Brain microvascular endothelial cell (primary cell): ENCODE results near the gene SGIP1.

Source experiments
- DNase-seq: peaks from one replicate; pipeline ENCODE4 v3.0.0-alpha.2; 2020
- H3K27ac ChIP-seq: fragments of 250-450 bp; sonication (Bioruptor Pico); 2 replicates; pipeline ENCODE4 v1.5.1; 2020; ENCODE audit warnings: mild to moderate bottlenecking, moderate library complexity
- H3K27me3 ChIP-seq: fragments of 250-450 bp; sonication (Bioruptor Pico); replicated peaks from 2 replicates; pipeline ENCODE4 v1.5.1; 2020; ENCODE audit warnings: mild to moderate bottlenecking
- H3K36me3 ChIP-seq: fragments of 250-450 bp; sonication (Bioruptor Pico); replicated peaks from 2 replicates; pipeline ENCODE4 v1.5.1; 2020; ENCODE audit warnings: mild to moderate bottlenecking
- H3K4me3 ChIP-seq: 2 replicates; pipeline ENCODE4 v1.5.1; 2011; ENCODE audit warnings: low read depth, mild to moderate bottlenecking, control low read depth, low read length, moderate library complexity
- in situ Hi-C: cut with HindIII; loops from 2 replicates; pipeline ENCODE4 v1.10.0; 2017; ENCODE audit warnings: low sequenced_read_pairs, low pct_ligation_motif_present
- TF ChIP-seq, protein P1 (sequence below): IDR thresholded peaks from 2 replicates; pipeline ENCODE4 v1.5.1; 2011; ENCODE audit warnings: low read depth, mild to moderate bottlenecking, moderate library complexity, low read length, control low read depth, inconsistent platforms; ENCODE audit errors: missing control alignments

SGIP1 gene

DNA sequence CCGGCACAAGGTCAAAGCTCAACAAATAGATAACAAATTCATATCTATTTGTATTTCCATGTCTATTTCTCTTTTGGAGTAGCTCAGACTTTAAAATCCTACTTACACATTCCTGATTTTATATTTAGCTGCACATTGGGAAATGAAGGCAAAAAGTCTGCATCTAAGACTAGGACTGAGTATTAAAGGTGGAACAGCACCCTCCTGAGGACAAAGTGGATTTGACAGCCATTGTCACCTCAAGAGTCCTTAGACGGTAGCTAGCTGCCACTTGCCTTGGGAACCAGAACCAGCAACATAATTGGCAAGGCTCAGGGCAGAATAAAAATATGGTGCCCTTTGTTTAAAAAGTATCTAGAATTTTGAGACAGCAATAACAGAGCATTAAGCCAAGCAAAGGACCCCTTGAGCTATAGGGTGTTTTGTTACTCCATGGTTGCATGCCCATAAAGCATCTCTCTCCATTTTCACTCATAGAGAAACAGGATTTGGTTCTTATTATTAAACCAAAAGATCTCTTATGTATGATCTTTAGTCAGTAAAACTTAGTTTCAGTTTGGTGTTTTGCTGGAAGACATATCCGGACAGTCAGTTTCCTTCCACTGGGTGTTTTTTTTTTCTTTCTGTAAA is 30.0 kb upstream of the SGIP1 start:
- TF ChIP-seq, protein P1, sequence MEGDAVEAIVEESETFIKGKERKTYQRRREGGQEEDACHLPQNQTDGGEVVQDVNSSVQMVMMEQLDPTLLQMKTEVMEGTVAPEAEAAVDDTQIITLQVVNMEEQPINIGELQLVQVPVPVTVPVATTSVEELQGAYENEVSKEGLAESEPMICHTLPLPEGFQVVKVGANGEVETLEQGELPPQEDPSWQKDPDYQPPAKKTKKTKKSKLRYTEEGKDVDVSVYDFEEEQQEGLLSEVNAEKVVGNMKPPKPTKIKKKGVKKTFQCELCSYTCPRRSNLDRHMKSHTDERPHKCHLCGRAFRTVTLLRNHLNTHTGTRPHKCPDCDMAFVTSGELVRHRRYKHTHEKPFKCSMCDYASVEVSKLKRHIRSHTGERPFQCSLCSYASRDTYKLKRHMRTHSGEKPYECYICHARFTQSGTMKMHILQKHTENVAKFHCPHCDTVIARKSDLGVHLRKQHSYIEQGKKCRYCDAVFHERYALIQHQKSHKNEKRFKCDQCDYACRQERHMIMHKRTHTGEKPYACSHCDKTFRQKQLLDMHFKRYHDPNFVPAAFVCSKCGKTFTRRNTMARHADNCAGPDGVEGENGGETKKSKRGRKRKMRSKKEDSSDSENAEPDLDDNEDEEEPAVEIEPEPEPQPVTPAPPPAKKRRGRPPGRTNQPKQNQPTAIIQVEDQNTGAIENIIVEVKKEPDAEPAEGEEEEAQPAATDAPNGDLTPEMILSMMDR = peak; percentile 82
- Histone ChIP-seq H3K27me3 (no peaks in the 10 kb centered on the region), H3K36me3 (no peaks in the 10 kb centered on the region), H3K4me3 (no peak overlapping the region), H3K27ac (no peak overlapping the region)
- peak; percentile 82 for DNase-seq
- in situ Hi-C loops = no loop called here

DNA sequence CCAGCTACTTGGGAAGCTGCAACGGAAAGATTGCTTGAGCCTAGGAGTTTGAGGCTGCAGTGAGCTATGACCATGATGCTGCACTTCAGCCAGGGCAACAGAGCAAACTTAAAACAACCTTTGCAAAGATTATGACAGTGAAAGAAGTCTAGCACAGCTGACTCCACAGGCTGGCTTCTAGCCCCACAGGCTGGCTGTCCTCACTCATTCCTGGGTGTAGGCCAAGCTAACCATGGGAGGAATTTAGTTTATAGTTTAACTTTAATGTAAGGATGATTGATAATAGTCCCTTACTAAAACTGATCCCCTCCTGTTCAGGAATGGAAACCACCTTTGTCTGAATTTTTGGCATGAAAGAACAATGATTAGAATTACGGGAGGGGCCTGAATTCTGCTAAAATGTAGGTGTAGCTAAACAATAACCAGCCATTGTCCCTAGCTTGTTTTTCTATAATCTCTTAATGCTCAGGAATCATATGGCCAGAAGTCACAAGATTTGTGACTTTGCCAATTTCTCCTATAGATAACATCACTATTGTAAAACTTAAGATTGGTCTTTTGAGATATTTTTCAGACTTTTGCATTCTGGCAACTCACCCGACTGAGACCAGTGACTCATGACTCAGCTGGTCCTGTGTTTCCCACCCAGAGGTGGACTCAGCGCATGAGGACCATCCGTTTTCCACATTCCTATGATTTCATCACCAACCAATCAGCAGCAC is 28.1 kb upstream of the SGIP1 start:
- H3K36me3 ChIP-seq = no peaks in the 10 kb centered on the region
- DNase-seq = peak; percentile 92
- TF ChIP-seq, protein P1 = no peak
- in situ Hi-C loops = no loop called here
- H3K4me3 ChIP-seq = no peak overlapping the region
- no peaks in the 10 kb centered on the region for H3K27me3 ChIP-seq
- peak overlapping the region; percentile 89 for H3K27ac ChIP-seq

DNA sequence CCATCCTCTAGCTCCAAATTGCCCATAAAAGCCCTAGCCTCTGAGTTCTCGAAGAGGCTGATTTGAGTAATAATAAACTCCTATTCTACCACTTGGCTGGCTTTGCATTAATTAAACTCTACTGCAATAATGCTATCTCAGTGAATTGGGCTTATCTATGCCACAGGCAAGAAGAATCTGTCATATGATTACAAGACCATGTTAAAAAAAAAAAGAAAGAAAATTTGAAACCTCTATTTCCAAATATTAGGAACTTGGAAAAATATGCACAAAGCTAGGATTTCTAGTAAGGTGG is 27.6 kb upstream of the SGIP1 start:
- TF ChIP-seq, protein P1 = no peak
- in situ Hi-C loops = no loop called here
- Histone ChIP-seq H3K27me3 (no peaks in the 10 kb centered on the region), H3K36me3 (no peaks in the 10 kb centered on the region), H3K4me3 (no peak overlapping the region), H3K27ac (peak overlapping the region; percentile 89)
- DNase-seq = no peak

DNA sequence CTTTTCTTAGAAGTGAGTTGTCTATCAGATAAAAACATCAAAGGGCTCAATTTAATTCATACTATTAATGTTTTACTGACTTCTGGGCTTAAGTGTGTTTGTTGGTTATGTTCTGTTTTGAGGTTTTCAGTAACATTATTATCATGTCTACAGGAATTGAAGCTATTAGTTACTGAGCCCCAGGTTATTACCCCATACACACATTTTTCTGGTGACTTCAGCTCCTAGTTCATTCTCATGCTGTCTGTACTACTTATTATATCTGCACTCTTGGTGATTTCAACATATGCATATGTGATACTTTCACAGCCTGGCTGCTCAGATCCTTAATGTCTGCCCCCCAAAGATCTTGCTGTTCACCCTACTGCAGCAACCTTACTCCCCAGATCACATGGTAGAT is 27.0 kb upstream of the SGIP1 start:
- in situ Hi-C loops = no loop called here
- no peak overlapping the region for H3K27ac ChIP-seq
- H3K4me3 ChIP-seq = no peak overlapping the region
- no peaks in the 10 kb centered on the region for H3K36me3 ChIP-seq
- TF ChIP-seq, protein P1 = no peak
- no peaks in the 10 kb centered on the region for H3K27me3 ChIP-seq
- DNase-seq = no peak

DNA sequence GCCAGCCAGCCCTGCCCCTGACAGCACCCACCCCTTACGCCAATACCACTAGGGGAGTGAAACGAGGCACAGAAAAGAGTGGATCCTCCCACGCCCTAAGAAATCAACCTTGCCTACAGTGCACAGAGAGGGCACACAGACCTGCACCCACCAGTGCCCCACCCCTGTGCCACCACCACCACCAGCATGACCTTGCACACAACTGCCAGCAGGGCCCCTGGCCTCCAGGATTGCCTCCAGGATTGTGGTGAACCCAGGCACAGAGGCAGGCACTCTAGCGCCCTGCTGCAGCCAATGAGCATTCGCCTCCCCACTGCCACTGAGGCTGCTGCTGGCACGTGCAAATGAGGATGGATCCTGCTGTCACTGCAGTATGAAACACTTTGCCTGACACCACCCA is 23.5 kb upstream of the SGIP1 start:
- TF ChIP-seq, protein P1 = no peak
- in situ Hi-C loops = no loop called here
- H3K27ac ChIP-seq = no peak overlapping the region
- H3K4me3 ChIP-seq = no peak overlapping the region
- no peak for DNase-seq
- H3K36me3 ChIP-seq = no peaks in the 10 kb centered on the region
- H3K27me3 ChIP-seq = no peaks in the 10 kb centered on the region

DNA sequence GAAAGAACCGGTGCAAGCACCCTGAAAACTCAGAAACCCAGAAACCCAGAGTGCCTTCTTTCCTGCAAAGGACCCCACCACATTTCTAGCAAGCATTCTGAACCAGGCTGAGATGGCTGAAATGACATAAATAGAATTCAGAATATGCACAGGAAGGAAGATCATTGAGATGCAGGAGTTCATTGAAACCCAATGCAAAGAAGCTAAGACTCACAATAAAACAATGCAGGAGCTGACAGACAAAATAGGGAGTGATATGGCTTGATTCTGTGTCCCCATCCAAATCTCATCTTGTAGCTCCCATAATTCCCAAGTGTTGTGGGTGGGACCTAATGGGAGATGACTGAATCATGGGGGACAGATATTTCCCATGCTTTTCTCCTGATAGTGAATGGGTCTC is 22.8 kb upstream of the SGIP1 start:
- TF ChIP-seq, protein P1 = no peak
- Histone ChIP-seq H3K27me3 (no peaks in the 10 kb centered on the region), H3K36me3 (no peaks in the 10 kb centered on the region), H3K27ac (no peak overlapping the region), H3K4me3 (no peak overlapping the region)
- in situ Hi-C loops = no loop called here
- DNase-seq = no peak
